HuH-7.5 (cell line): ENCODE measurements around the gene PPP2R2B.

Experiments
- DNase-seq: peaks from one replicate; pipeline ENCODE4 v3.0.0; 2011; ENCODE audit warnings: low spot score

PPP2R2B gene

GRCh38 chr5:146781157-146781556 is 97.4 kb downstream of the PPP2R2B start:
- DNase-seq: no peak

- DNase-seq: no peak
These were observed 99.2 kb downstream of the PPP2R2B start for GRCh38 chr5:146779211-146779869.

GRCh38 chr5:146778795-146779194 is 99.8 kb downstream of the PPP2R2B start:
- no peak for DNase-seq

GRCh38 chr5:146778261-146778660 is 100.3 kb downstream of the PPP2R2B start:
- no peak for DNase-seq

GRCh38 chr5:146772881-146773466 is 105.6 kb downstream of the PPP2R2B start:
- DNase-seq: no peak

- DNase-seq: no peak
These were observed 107.6 kb downstream of the PPP2R2B start for GRCh38 chr5:146770980-146771379.

- no peak for DNase-seq
These were observed 108.0 kb downstream of the PPP2R2B start for GRCh38 chr5:146770546-146770945.

GRCh38 chr5:146767534-146767933 is 111.0 kb downstream of the PPP2R2B start:
- DNase-seq: no peak

GRCh38 chr5:146766013-146766412 is 112.5 kb downstream of the PPP2R2B start:
- no peak for DNase-seq

GRCh38 chr5:146765089-146765832 is 113.3 kb downstream of the PPP2R2B start:
- no peak for DNase-seq

GRCh38 chr5:146762830-146763229 is 115.7 kb downstream of the PPP2R2B start:
- DNase-seq: no peak

- no peak for DNase-seq
These were observed 116.7 kb downstream of the PPP2R2B start for GRCh38 chr5:146761811-146762210.

GRCh38 chr5:146758938-146759337 is 119.6 kb downstream of the PPP2R2B start:
- no peak for DNase-seq

GRCh38 chr5:146758076-146758475 is 120.5 kb downstream of the PPP2R2B start:
- no peak for DNase-seq

- no peak for DNase-seq
These were observed 122.0 kb downstream of the PPP2R2B start for GRCh38 chr5:146756546-146756945.

- DNase-seq: no peak
These were observed 122.8 kb downstream of the PPP2R2B start for GRCh38 chr5:146755793-146756192.

GRCh38 chr5:146754621-146755020 is 123.9 kb downstream of the PPP2R2B start:
- DNase-seq: no peak

GRCh38 chr5:146753641-146754040 is 124.9 kb downstream of the PPP2R2B start:
- DNase-seq: no peak

- DNase-seq: no peak
These were observed 126.7 kb downstream of the PPP2R2B start for GRCh38 chr5:146751781-146752401.

- no peak for DNase-seq
These were observed 127.5 kb downstream of the PPP2R2B start for GRCh38 chr5:146751054-146751453.

GRCh38 chr5:146748533-146748932 is 130.0 kb downstream of the PPP2R2B start:
- DNase-seq: no peak

GRCh38 chr5:146745931-146746577 is 132.5 kb downstream of the PPP2R2B start:
- DNase-seq: no peak
